ENCODE measurements around the gene COL24A1.
A peak's percentile ranks its signal among the peaks of the same experiment; 100 is the strongest.

COL24A1 gene

DNA sequence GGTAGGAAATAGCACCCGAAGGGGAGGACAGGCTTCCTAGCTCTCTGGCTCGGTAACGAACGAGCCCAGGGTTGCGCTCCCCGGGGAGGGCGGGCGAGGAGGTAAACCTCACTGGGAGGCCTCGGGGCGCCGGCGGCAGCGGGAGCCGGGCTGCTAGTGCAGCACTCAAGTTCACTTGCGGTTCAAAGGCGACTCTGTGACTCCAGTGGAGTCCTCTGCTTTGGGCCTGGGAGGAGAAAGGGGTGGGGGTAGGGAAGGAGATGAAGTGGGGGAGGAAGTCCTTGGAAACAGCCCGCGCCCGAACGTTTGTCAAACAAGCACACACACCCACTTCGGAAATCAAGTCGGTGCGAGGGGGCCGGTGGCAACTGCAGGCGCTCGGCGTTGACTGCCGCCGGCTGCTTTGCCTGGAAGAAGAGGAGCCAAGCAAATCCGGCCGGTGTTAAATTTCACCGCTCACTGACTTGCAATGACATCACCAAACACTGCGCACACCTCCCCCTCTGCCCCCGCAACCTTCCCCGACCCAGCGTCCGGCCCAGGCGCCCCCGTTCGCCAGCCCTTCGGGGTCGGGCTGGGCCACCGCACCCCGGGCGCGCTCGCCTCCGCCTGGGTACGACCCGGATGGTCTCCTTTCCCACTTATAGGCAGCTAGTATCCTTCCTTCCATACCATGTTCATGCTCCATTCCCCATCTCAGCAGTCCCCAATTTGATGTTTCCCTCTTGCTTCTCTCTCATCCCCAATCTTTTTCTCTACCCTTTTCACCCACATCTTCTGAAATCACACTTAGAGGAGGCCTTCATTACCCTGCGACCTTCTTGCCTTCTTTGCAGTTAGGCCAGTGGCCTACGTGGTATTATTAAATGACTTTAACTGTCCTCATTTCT lies at the start of gene COL24A1:
TSS of gene COL24A1 (minus strand) at position 207 of the 890 bp plus-strand sequence. CDS start 376 bp downstream, outside the sequence.
- TF ChIP-seq, protein P1, sequence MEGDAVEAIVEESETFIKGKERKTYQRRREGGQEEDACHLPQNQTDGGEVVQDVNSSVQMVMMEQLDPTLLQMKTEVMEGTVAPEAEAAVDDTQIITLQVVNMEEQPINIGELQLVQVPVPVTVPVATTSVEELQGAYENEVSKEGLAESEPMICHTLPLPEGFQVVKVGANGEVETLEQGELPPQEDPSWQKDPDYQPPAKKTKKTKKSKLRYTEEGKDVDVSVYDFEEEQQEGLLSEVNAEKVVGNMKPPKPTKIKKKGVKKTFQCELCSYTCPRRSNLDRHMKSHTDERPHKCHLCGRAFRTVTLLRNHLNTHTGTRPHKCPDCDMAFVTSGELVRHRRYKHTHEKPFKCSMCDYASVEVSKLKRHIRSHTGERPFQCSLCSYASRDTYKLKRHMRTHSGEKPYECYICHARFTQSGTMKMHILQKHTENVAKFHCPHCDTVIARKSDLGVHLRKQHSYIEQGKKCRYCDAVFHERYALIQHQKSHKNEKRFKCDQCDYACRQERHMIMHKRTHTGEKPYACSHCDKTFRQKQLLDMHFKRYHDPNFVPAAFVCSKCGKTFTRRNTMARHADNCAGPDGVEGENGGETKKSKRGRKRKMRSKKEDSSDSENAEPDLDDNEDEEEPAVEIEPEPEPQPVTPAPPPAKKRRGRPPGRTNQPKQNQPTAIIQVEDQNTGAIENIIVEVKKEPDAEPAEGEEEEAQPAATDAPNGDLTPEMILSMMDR (IDR thresholded peaks at IDR 0.05; ENCODE audit: poor library complexity, severe bottlenecking) = no peak
- DNase-seq (ENCODE audit: low spot score) = no peak
- peak; percentile 56 for ATAC-seq (ENCODE audit: low read depth)
- H3K27ac ChIP-seq (ENCODE audit: poor library complexity, severe bottlenecking) = no peak within 1 kb of the TSS
- H3K27me3 ChIP-seq (ENCODE audit: insufficient read depth, poor library complexity, severe bottlenecking) = peaks cover 19% of the 10 kb centered on the region
- peaks cover under 1% of the 10 kb centered on the region for H3K4me1 ChIP-seq (ENCODE audit: insufficient read depth, poor library complexity, severe bottlenecking)
- peak within 1 kb of the TSS; percentile 10 for H3K4me3 ChIP-seq (ENCODE audit: severe bottlenecking)
- no peaks in the 10 kb centered on the region for H3K36me3 ChIP-seq (ENCODE audit: low read depth)
- no peaks in the 10 kb centered on the region for H3K9me3 ChIP-seq (ENCODE audit: severe bottlenecking)

DNA sequence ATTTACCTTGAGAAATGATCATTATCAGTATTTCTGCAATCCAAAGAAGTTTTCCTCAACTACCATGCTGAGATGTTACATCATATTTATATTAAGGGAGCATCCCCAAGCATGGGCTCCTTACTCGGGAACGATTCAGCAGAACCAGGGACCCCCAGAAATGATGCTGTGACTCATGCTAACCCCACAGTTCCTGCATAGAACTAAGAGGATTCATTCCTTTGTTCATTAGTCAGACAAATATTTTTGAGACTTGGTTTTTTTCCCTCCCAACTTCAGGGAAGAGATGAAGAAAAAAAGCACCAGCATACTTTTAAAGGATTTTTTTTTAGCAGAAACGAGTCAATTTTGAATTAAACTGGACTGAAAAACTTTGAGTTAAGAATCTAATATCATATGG lies 49.2 kb upstream of the COL24A1 start:
- Histone ChIP-seq H3K4me1 (ENCODE audit: insufficient read depth, poor library complexity, severe bottlenecking) (peaks cover 4% of the 10 kb centered on the region), H3K4me3 (ENCODE audit: severe bottlenecking) (no peak overlapping the region), H3K27ac (ENCODE audit: poor library complexity, severe bottlenecking) (no peak overlapping the region), H3K36me3 (ENCODE audit: low read depth) (no peaks in the 10 kb centered on the region), H3K27me3 (ENCODE audit: insufficient read depth, poor library complexity, severe bottlenecking) (no peaks in the 10 kb centered on the region), H3K9me3 (ENCODE audit: severe bottlenecking) (no peaks in the 10 kb centered on the region)
- DNase-seq (ENCODE audit: low spot score) (no peak), ATAC-seq (ENCODE audit: low read depth) (no peak)
- TF ChIP-seq, protein P1 (IDR thresholded peaks at IDR 0.05; ENCODE audit: poor library complexity, severe bottlenecking) = no peak

DNA sequence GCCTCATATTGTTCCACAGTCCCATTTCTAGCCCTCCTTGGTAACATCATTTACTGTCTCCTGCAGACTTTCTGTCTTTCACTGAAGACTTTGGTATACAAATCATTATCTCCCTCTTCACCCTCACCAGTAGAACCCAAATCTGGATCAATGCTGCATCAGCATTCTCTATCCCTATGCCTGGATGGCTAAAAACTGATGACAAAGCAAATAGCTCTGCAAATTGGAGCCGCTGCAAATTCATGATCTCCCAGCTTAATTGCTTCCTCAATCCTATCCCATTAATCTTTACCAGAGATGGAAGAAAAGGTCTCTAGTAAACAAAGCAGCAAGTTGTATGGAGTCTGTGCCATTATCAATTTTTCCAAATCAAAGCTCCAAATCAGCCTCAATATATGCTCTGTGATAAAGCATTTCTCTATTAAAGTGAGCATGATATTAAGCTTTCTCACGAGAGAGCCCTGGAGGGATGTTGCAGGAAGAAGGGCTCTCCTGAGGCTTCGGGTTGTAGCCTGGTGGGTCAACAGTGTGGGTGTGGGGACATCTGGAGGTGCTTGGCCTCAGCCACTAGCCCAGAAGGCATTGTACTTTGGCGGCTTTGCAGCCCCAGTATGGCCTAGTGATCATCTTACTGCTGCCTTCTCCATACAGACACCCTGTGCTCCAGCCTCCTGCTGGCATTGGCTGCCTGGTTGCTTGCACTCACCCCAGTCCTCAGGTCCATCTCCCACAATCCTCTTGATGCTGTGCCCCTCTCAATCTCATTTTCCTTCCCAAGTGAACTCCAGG lies 46.2 kb upstream of the COL24A1 start:
- no peak for ATAC-seq (ENCODE audit: low read depth)
- Histone ChIP-seq H3K9me3 (ENCODE audit: severe bottlenecking) (no peaks in the 10 kb centered on the region), H3K27ac (ENCODE audit: poor library complexity, severe bottlenecking) (no peak overlapping the region), H3K4me1 (ENCODE audit: insufficient read depth, poor library complexity, severe bottlenecking) (peaks cover 4% of the 10 kb centered on the region), H3K36me3 (ENCODE audit: low read depth) (no peaks in the 10 kb centered on the region), H3K4me3 (ENCODE audit: severe bottlenecking) (no peak overlapping the region), H3K27me3 (ENCODE audit: insufficient read depth, poor library complexity, severe bottlenecking) (no peaks in the 10 kb centered on the region)
- no peak for DNase-seq (ENCODE audit: low spot score)
- TF ChIP-seq, protein P1 (IDR thresholded peaks at IDR 0.05; ENCODE audit: poor library complexity, severe bottlenecking) = no peak

DNA sequence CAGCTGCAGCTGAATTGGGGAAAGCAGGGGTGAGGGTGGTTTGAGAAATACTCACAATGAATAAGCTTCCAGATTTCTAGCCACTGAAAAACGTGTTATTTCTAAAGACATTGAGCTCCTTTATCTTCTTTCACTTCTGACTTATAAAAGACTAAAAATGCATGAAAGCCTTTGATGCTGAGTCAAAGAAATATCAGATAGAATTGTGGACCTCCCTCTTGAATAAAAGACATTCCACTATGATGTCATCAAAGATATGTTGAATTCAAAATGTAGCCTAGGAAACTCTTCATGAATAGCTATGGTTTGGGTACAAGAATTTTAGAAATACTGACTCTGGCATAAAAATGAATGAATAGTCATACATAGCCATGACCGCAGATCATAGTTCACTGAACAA lies 44.7 kb upstream of the COL24A1 start:
- TF ChIP-seq, protein P1 (IDR thresholded peaks at IDR 0.05; ENCODE audit: poor library complexity, severe bottlenecking) = no peak
- Histone ChIP-seq H3K27ac (ENCODE audit: poor library complexity, severe bottlenecking) (no peak overlapping the region), H3K27me3 (ENCODE audit: insufficient read depth, poor library complexity, severe bottlenecking) (no peaks in the 10 kb centered on the region), H3K4me1 (ENCODE audit: insufficient read depth, poor library complexity, severe bottlenecking) (peaks cover 4% of the 10 kb centered on the region), H3K9me3 (ENCODE audit: severe bottlenecking) (no peaks in the 10 kb centered on the region), H3K36me3 (ENCODE audit: low read depth) (no peaks in the 10 kb centered on the region), H3K4me3 (ENCODE audit: severe bottlenecking) (no peak overlapping the region)
- no peak for DNase-seq (ENCODE audit: low spot score)
- no peak for ATAC-seq (ENCODE audit: low read depth)
